Right lobe of liver (tissue), 6 donors: ENCODE data around the gene STK4. TPM values are rescaled to one million over a fixed set of nuclear protein-coding genes. Genes with fewer than 3 reads are reported as not detected.

Experiments used
- ATAC-seq, 4 donors: fragments of 200-7000 bp; cut with Tn5 transposase; one replicate each; pipeline ENCODE4 v1.9.1; 2020; ENCODE audit warnings: mild to moderate bottlenecking in 4 of 4, moderate library complexity in 4 of 4
- DNase-seq, 3 donors: peaks; one replicate each; pipeline ENCODE4 v3.0.0-alpha.2; 2020
- H3K27ac ChIP-seq, 3 donors: fragments of 200-600 bp; one replicate each; pipeline ENCODE4 v1.8.0; 2022
- H3K27me3 ChIP-seq, 2 donors: fragments of 200-600 bp; one replicate each; pipeline ENCODE4 v1.8.0; 2022
- H3K36me3 ChIP-seq, 4 donors: fragments of 200-600 bp; sonication (generic) in 1 of 4; one replicate each; pipeline versions ENCODE4 v1.5.1 to v1.8.0; 2017 to 2022; ENCODE audit warnings: control low read depth in 1 of 4
- H3K4me1 ChIP-seq, 4 donors: fragments of 200-600 bp; sonication (generic) in 1 of 4; one replicate each; pipeline versions ENCODE4 v1.5.1 to v1.8.0; 2017 to 2022; ENCODE audit warnings: control low read depth in 1 of 4
- H3K4me3 ChIP-seq, 3 donors: fragments of 200-600 bp; one replicate each; pipeline ENCODE4 v1.8.0; 2022
- H3K9me3 ChIP-seq, 4 donors: fragments of 200-600 bp; sonication (generic) in 1 of 4; one replicate each; pipeline versions ENCODE4 v1.5.1 to v1.8.0; 2017 to 2022; ENCODE audit warnings: control low read depth in 1 of 4
- POLR2A ChIP-seq: fragments of 450-650 bp; IDR thresholded peaks from one replicate; pipeline ENCODE4 v1.6.1; 2017; ENCODE audit warnings: antibody characterized with exemption, mild to moderate bottlenecking
- WGBS: methylation state at CpG from one replicate; pipeline ENCODE4 v1.1.6; 2018; ENCODE audit warnings: low coverage, low lambda C conversion rate; ENCODE audit not compliant: insufficient coverage; ENCODE audit errors: missing lambda C conversion rate; 5-methylcytosine and 5-hydroxymethylcytosine counted together
- intact Hi-C, 2 donors: fragments of 100-400 bp; cut with DNase I; formaldehyde crosslinking; loops; one replicate each; pipeline versions ENCODE4 v1.11.2 to v1.14.1; 2022
- total RNA-seq, 6 experiments: library from RNA; depleted of rRNA in 2 of 6; stranded (reverse); fragments of >200 nt in 2 of 6; fragmentation: NEBNext Ultra II Directional in 3 of 6; extraction: Animal tissue kit (Norgen Biotek cat#: 25700) in 3 of 6; gene quantifications; one replicate each; pipeline versions ENCODE4 v1.1.0 to v1.2.4, GENCODE V29; 2016 to 2023
- TF ChIP-seq, protein P1 (sequence below), 4 donors: fragments of 200-600 bp in 3 of 4; fragments of 450-650 bp in 1 of 4; IDR thresholded peaks; one replicate each; pipeline versions ENCODE4 v1.5.1 to v1.8.0; 2016 to 2022; ENCODE audit warnings: antibody characterized with exemption in 4 of 4, mild to moderate bottlenecking in 2 of 4
- donor health status: DM: no; HTN: yes; CAD: no.
- donor health status: DM: no; HTN: no; CAD: no.
- donor health status: DM: no; HTN: no; CAD: no.
- donor health status: DM: no; HTN: yes; CAD: no.
- donor health status: DM: no; HTN: yes; CAD: no.

STK4 gene
- total RNA-seq, 6 experiments from 2014 or later = 9.7 to 17.5 (median 13.4) TPM

- Histone ChIP-seq H3K36me3 (no peaks in the 10 kb centered on the region), H3K4me1 (no peaks in the 10 kb centered on the region), H3K27me3 (no peaks in the 10 kb centered on the region), H3K9me3 (no peaks in the 10 kb centered on the region), H3K4me3 (no peak overlapping the region), H3K27ac (no peak overlapping the region)
- no peak for DNase-seq
- 32% methylated on average over 3 of the region's 3 CpGs for WGBS
- no peak for TF ChIP-seq POLR2A
- TF ChIP-seq, protein P1, sequence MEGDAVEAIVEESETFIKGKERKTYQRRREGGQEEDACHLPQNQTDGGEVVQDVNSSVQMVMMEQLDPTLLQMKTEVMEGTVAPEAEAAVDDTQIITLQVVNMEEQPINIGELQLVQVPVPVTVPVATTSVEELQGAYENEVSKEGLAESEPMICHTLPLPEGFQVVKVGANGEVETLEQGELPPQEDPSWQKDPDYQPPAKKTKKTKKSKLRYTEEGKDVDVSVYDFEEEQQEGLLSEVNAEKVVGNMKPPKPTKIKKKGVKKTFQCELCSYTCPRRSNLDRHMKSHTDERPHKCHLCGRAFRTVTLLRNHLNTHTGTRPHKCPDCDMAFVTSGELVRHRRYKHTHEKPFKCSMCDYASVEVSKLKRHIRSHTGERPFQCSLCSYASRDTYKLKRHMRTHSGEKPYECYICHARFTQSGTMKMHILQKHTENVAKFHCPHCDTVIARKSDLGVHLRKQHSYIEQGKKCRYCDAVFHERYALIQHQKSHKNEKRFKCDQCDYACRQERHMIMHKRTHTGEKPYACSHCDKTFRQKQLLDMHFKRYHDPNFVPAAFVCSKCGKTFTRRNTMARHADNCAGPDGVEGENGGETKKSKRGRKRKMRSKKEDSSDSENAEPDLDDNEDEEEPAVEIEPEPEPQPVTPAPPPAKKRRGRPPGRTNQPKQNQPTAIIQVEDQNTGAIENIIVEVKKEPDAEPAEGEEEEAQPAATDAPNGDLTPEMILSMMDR (IDR thresholded peaks at IDR 0.05) = no peak
- intact Hi-C loops = no loop called here
- ATAC-seq = no peak
Observed at GRCh38 chr20:45115386-45115774, 149.1 kb downstream of the STK4 start.

DNA sequence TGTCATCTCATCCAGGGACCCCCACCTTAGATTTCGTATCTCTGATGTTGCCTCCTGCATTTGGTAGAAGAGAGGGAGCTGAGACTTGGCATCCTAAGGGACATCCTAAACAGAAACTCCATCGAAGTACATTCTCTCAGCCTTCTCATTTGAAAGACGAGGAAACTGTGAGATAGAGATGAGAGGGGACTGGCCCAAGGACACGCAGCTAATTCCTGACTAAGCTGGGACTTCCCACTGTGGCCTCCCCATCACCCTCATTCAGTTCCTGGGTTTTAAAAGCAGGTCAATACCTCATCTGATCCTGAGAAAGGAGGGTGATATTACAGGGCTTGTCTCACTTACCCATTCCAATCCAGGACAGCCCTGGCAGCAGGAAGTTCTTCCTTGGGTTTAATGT, 149.5 kb downstream of the STK4 start:
- TF ChIP-seq, protein P1 (IDR thresholded peaks at IDR 0.05) = no peak
- no peak for TF ChIP-seq POLR2A
- WGBS = 38% methylated on average over 1 of the region's 4 CpGs
- Histone ChIP-seq H3K4me1 (no peaks in the 10 kb centered on the region), H3K27me3 (no peaks in the 10 kb centered on the region), H3K4me3 (no peak overlapping the region), H3K9me3 (no peaks in the 10 kb centered on the region), H3K36me3 (no peaks in the 10 kb centered on the region), H3K27ac (no peak overlapping the region)
- ATAC-seq (no peak), DNase-seq (no peak)
- intact Hi-C loops = no loop called here

GRCh38 chr20:45117581-45117980, 151.3 kb downstream of the STK4 start:
- ATAC-seq (no peak), DNase-seq (no peak)
- Histone ChIP-seq H3K4me1 (no peaks in the 10 kb centered on the region), H3K36me3 (no peaks in the 10 kb centered on the region), H3K9me3 (no peaks in the 10 kb centered on the region), H3K27me3 (no peaks in the 10 kb centered on the region), H3K4me3 (no peak overlapping the region), H3K27ac (no peak overlapping the region)
- WGBS = 55% methylated on average over 4 of the region's 4 CpGs
- intact Hi-C loops = no loop called here
- no peak for TF ChIP-seq POLR2A
- TF ChIP-seq, protein P1 (IDR thresholded peaks at IDR 0.05) = no peak

DNA sequence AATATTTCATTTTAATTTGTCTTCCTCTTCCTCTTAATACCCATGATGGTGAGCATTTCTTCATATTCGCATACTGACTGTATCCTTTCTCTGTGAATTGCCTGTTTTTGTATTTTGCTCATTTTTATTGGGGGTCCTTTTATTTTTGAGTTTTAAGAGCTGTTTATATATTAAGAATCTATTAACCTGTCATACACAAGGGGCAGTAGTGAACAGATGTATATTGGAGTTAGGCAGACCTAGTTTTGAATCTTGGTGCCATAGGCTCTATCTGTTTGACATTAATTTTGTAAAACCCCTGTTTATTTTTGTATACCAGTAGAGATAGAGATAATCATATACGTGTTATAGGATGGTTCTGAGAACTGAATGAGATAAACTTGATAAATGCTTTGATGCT, 151.7 kb downstream of the STK4 start:
- H3K27me3 ChIP-seq = no peaks in the 10 kb centered on the region
- no peaks in the 10 kb centered on the region for H3K36me3 ChIP-seq
- no peaks in the 10 kb centered on the region for H3K4me1 ChIP-seq
- H3K9me3 ChIP-seq = no peaks in the 10 kb centered on the region
- no peak for ATAC-seq
- TF ChIP-seq, protein P1 (IDR thresholded peaks at IDR 0.05) = no peak
- H3K4me3 ChIP-seq = no peak overlapping the region
- no peak for DNase-seq
- intact Hi-C loops = no loop called here
- H3K27ac ChIP-seq = no peak overlapping the region
- 53% methylated on average over 2 of the region's 2 CpGs for WGBS
